Peyer's patch (tissue), 4 donors: ENCODE results near the gene AFDN. TPM values are rescaled to one million over a fixed set of nuclear protein-coding genes. Genes with fewer than 3 reads are reported as not detected.

Source experiments
- DNase-seq, 3 donors: peaks; one replicate each; pipeline ENCODE4 v3.0.0-alpha.2; 2017 to 2019
- H3K27ac ChIP-seq, 4 donors: fragments of 200-600 bp; sonication (generic); one replicate each; pipeline ENCODE4 v1.5.1; 2016 to 2019
- H3K27me3 ChIP-seq, 2 donors: fragments of 200-600 bp; sonication (generic); one replicate each; pipeline ENCODE4 v1.5.1; 2019
- H3K36me3 ChIP-seq, 3 donors: fragments of 200-600 bp; sonication (generic); one replicate each; pipeline ENCODE4 v1.5.1; 2016 to 2019
- H3K4me1 ChIP-seq, 4 donors: fragments of 200-600 bp; sonication (generic); one replicate each; pipeline ENCODE4 v1.5.1; 2016 to 2019
- H3K4me3 ChIP-seq, 4 donors: fragments of 200-600 bp; sonication (generic); 1 replicate in 3 of 4; 2 replicates in 1 of 4; pipeline ENCODE4 v1.5.1; 2016 to 2019; ENCODE audit warnings: mild to moderate bottlenecking in 1 of 4
- H3K9me3 ChIP-seq, 4 donors: fragments of 200-600 bp; sonication (generic); one replicate each; pipeline ENCODE4 v1.5.1; 2016 to 2019; ENCODE audit warnings: mild to moderate bottlenecking in 1 of 4
- POLR2A ChIP-seq, 2 donors: fragments of 450-650 bp; IDR thresholded peaks; one replicate each; pipeline ENCODE4 v1.5.1; 2017; ENCODE audit warnings: antibody characterized with exemption in 2 of 2, mild to moderate bottlenecking in 2 of 2, moderate library complexity in 2 of 2
- total RNA-seq, 4 donors: library from RNA; depleted of rRNA; stranded (reverse); fragments of >200 nt; gene quantifications; one replicate each; pipeline ENCODE4 v1.1.0, GENCODE V29; 2016
- TF ChIP-seq, protein P1 (sequence below), 6 experiments: fragments of 450-650 bp in 4 of 6; fragments of 200-600 bp in 2 of 6; sonication (generic) in 1 of 6; IDR thresholded peaks; one replicate each; pipeline ENCODE4 v1.5.1; 2017 to 2019; ENCODE audit warnings: antibody characterized with exemption in 6 of 6, mild to moderate bottlenecking in 3 of 6, moderate library complexity in 1 of 6

AFDN gene
- total RNA-seq, 4 donors from 2014 or later: 265 to 326 (median 313) TPM

GRCh38 chr6:167807200-167807599, 19.5 kb upstream of the AFDN start:
- Histone ChIP-seq H3K27me3 (no peaks in the 10 kb centered on the region), H3K4me3 (no peak overlapping the region), H3K9me3 (no peaks in the 10 kb centered on the region), H3K36me3 (no peaks in the 10 kb centered on the region), H3K4me1 (peaks cover 0 to 7% (median 0%) of the 10 kb centered on the region in 4 donors), H3K27ac (peak overlapping the region in 1 of 4 donors; percentile 80)
- no peak for DNase-seq
- TF ChIP-seq POLR2A (IDR thresholded peaks at IDR 0.05): no peak
- TF ChIP-seq, protein P1, sequence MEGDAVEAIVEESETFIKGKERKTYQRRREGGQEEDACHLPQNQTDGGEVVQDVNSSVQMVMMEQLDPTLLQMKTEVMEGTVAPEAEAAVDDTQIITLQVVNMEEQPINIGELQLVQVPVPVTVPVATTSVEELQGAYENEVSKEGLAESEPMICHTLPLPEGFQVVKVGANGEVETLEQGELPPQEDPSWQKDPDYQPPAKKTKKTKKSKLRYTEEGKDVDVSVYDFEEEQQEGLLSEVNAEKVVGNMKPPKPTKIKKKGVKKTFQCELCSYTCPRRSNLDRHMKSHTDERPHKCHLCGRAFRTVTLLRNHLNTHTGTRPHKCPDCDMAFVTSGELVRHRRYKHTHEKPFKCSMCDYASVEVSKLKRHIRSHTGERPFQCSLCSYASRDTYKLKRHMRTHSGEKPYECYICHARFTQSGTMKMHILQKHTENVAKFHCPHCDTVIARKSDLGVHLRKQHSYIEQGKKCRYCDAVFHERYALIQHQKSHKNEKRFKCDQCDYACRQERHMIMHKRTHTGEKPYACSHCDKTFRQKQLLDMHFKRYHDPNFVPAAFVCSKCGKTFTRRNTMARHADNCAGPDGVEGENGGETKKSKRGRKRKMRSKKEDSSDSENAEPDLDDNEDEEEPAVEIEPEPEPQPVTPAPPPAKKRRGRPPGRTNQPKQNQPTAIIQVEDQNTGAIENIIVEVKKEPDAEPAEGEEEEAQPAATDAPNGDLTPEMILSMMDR (IDR thresholded peaks at IDR 0.05): no peak

- DNase-seq: no peak
- Histone ChIP-seq H3K4me1 (peaks cover 0 to 7% (median 0%) of the 10 kb centered on the region in 4 donors), H3K4me3 (no peak overlapping the region), H3K36me3 (no peaks in the 10 kb centered on the region), H3K27ac (no peak overlapping the region), H3K9me3 (no peaks in the 10 kb centered on the region), H3K27me3 (no peaks in the 10 kb centered on the region)
- no peak for TF ChIP-seq POLR2A (IDR thresholded peaks at IDR 0.05)
- TF ChIP-seq, protein P1 (IDR thresholded peaks at IDR 0.05): no peak
Observed at GRCh38 chr6:167807756-167808155, 19.0 kb upstream of the AFDN start.

DNA sequence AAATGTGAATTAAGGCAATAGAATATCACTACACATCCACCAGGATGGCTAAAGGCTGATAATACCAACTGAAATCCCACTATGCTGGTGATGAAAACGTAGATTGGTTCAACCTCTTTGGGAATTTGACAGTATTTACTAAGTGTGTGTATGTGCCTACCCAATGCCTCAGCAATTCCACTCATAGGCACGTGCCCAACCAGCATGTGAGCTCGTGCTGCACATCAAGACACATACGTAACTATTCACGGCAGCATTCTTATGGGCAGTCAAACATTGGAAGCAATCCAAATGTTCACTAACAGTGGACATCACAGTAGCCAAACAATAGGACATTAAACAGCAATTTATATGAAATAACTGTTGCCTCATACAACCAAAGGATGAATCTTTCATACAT, 15.7 kb upstream of the AFDN start:
- Histone ChIP-seq H3K36me3 (no peaks in the 10 kb centered on the region), H3K9me3 (no peaks in the 10 kb centered on the region), H3K4me1 (peaks cover 0 to 1% (median 0%) of the 10 kb centered on the region in 4 donors), H3K4me3 (no peak overlapping the region), H3K27me3 (no peaks in the 10 kb centered on the region), H3K27ac (no peak overlapping the region)
- TF ChIP-seq POLR2A (IDR thresholded peaks at IDR 0.05): no peak
- TF ChIP-seq, protein P1 (IDR thresholded peaks at IDR 0.05): no peak
- no peak for DNase-seq

- Histone ChIP-seq H3K27ac (no peak overlapping the region), H3K4me1 (no peaks in the 10 kb centered on the region), H3K36me3 (no peaks in the 10 kb centered on the region), H3K4me3 (no peak overlapping the region), H3K9me3 (no peaks in the 10 kb centered on the region), H3K27me3 (no peaks in the 10 kb centered on the region)
- no peak for DNase-seq
- TF ChIP-seq, protein P1 (IDR thresholded peaks at IDR 0.05): no peak
- no peak for TF ChIP-seq POLR2A (IDR thresholded peaks at IDR 0.05)
Observed at GRCh38 chr6:167811442-167812087, 15.1 kb upstream of the AFDN start.

- no peaks in the 10 kb centered on the region for H3K36me3 ChIP-seq
- no peak for DNase-seq
Observed at GRCh38 chr6:167812088-167812487, 14.6 kb upstream of the AFDN start.

More at GRCh38 chr6:167812088-167812487, 14.6 kb upstream of the AFDN start:
- H3K27me3 ChIP-seq: no peaks in the 10 kb centered on the region
- no peak overlapping the region for H3K27ac ChIP-seq
- no peak overlapping the region for H3K4me3 ChIP-seq
- H3K9me3 ChIP-seq: no peaks in the 10 kb centered on the region
- H3K4me1 ChIP-seq: no peaks in the 10 kb centered on the region
- TF ChIP-seq POLR2A (IDR thresholded peaks at IDR 0.05): no peak
- TF ChIP-seq, protein P1 (IDR thresholded peaks at IDR 0.05): no peak
